GM21526 (cell line): ENCODE results near the gene MYO7A.

Experiments used
- ATAC-seq: cut with Tn5 transposase; IDR thresholded peaks from one replicate; pipeline ENCODE4 v1.9.1; 2021; ENCODE audit warnings: moderate library complexity; ENCODE audit not compliant: unreplicated experiment, low FRiP score

MYO7A gene

DNA sequence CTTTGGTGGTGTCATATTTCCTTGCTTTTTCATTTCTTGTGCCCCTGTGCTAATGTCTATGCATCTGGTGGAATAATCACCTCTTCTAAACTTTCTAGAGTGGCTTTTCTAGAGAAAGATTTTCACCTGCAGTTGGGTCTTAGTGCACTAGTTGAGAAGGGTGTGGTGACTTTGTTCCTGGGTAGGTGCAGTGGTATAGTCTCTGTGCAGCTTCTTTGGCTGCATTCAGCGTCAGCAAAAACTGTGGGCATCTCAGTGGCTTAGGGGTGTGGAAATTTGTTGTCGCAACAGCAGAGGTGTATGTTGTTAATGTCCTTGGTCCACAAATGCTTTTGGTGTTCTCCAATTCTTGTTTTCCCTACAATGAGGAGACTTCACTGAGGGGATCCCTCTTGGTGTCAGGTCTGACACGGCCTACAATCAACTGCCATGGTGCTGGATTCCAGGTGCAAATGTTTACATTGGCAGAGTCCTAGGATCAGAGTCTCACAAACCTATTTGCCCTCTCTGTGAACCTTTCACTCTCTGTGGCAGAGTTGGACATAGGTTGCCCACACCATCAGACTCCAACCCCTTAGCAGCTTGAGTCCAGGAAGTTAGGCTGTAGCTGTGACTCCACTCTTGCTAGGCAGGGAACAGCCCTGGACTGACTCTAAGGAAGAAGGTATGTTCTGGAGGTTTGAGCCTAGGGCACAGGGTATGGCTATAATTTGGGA, 124.7 kb downstream of the MYO7A start:
- ATAC-seq = no peak

GRCh38 chr11:77253690-77254089, 125.6 kb downstream of the MYO7A start:
- ATAC-seq = no peak

DNA sequence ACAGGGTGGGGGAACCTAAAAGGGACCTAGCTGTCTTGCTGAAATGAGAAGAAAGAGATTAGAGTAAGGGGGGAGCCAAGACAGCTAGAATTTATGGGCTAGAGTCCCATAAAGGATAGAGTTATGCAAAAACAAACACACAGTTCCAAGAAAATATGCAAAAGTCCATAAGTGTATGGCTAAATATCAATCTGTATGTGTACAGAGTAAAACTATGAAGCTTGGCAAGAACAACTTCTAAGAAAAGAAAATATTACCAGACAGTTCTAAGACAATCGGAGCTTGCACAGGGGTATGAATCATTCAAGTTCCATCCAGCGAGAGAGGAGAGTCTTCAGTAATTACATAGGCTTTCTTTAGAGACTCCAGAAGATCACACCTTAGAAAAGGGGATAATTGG, 131.6 kb downstream of the MYO7A start:
- no peak for ATAC-seq

DNA sequence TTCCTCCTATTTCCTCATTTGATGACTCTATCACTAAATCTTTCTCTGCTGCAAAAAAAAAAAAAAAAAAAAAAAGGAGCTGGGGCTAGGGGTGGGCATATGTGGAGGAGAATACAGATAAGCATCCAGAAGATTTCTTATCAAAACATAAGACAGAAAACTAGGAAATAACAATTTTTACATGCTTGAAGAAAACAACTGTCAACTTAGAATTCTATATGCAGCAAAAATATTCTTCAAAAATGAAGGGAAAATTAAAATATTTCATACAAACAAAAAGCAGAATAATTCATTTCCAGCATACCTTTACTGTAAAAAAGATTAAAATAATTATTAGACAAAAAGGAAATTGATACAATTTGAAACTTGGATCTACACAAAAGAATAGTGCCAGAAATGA, 134.8 kb downstream of the MYO7A start:
- ATAC-seq = no peak
